GM12864 (cell line): ENCODE measurements around the gene SETD6.
"Not testable (repeated sequence)": the region's sequence is repeated elsewhere in the genome, so short reads cannot be mapped to it uniquely, and the experiment has no call there.

Experiments
- DNase-seq: peaks from one replicate; pipeline ENCODE4 v3.0.0-alpha.2; 2011; ENCODE audit warnings: low read depth
- H3K4me3 ChIP-seq: 2 replicates; pipeline ENCODE4 v1.5.1; 2011; ENCODE audit warnings: mild to moderate bottlenecking, low read depth, low read length, control low read depth
- CTCF ChIP-seq: IDR thresholded peaks from 2 replicates; pipeline ENCODE4 v1.5.1; 2011; ENCODE audit warnings: low read depth, mild to moderate bottlenecking, moderate library complexity, low read length, control low read depth, inconsistent platforms; ENCODE audit errors: missing control alignments

SETD6 gene

DNA sequence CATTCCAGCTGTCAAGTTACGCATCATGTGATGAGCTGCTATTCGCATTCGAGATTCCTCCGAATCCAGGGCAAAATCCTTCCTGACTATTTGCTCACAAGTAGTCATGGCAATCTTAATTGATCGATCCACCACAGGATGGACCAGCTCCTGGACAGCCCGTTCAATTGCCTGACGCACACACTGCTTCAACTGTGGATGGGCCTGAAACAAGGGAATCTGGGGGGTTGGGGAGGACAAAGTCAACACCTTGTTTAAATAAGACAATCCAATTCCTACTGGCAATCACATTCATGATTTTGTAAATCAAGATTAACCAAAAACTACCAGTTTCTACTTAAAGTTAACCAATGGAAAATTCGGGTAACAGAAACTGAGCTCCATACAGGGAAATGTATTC lies 28.4 kb downstream of the SETD6 start:
- no peak for TF ChIP-seq CTCF
- no peak for DNase-seq
- no peak overlapping the region for H3K4me3 ChIP-seq

- no peak for TF ChIP-seq CTCF
- no peak overlapping the region for H3K4me3 ChIP-seq
- DNase-seq: no peak
Measured at GRCh38 chr16:58548378-58548777, 33.1 kb downstream of the SETD6 start.

DNA sequence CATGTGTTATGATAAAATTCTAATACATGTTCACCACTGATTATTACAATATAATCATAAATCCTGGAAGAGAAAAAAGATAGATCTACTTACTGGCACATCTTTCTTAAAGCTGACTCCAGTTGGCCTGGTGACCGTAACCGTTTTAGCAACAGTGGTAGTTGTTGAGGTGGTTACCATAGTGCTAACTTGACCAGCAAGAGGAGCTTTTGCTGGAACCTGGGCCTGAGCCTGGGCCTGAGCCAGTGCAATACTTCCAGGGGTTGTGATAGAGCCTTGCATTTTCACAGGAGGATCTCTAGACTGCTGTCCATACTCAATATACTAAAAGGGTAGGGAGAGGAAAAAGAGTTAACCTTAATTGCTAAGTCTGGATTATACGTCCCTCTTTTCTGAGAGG lies 36.2 kb downstream of the SETD6 start:
- no peak overlapping the region for H3K4me3 ChIP-seq
- DNase-seq: no peak
- TF ChIP-seq CTCF: no peak

DNA sequence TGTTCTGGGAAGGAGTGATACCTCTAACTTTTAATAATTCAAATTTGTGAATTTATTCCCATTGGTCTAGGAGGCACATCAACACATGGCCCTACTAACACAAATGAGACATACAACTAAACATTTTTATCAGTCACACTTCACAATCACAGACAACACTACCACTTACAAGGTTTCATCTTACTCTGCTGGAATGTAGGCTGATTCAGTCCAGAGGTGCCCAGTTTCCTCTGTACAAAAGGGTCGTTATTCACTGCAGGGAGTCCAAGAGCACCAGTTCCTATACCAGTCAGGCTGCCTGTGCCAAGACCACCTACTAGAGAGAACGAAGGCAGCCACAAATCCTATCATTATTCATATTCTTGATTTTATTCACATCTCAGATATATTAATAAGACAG lies 41.4 kb downstream of the SETD6 start:
- no peak for DNase-seq
- TF ChIP-seq CTCF: no peak
- no peak overlapping the region for H3K4me3 ChIP-seq

GRCh38 chr16:58563235-58563634 lies 47.9 kb downstream of the SETD6 start:
- no peak overlapping the region for H3K4me3 ChIP-seq
- DNase-seq: no peak

DNA sequence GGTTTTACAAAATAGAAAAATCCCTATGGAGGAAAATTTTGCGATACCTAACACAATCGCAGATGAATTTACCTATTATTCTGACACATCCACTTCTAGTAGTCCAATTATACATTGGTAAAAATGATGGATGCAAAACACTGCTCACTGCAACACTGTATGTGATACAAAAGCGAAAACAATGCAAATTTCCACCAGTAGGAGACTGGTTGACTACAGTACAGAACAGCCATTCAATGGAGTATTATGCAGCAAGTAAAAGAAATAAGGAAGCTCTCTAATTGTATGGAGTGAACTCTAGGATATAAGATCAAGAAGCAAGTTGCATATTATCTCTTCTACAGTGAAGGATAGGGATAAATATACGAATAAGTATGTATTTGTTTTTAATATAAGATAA lies 48.5 kb downstream of the SETD6 start:
- H3K4me3 ChIP-seq: no peak overlapping the region
- no peak for TF ChIP-seq CTCF
- no peak for DNase-seq

More at GRCh38 chr16:58563235-58563634, 47.9 kb downstream of the SETD6 start:
- TF ChIP-seq CTCF: no peak

GRCh38 chr16:58565697-58566096 lies 50.4 kb downstream of the SETD6 start:
- H3K4me3 ChIP-seq, DNase-seq: not testable (repeated sequence)
